Left ventricle myocardium superior (tissue), 1 donor: ENCODE measurements around the gene CALY. TPM values are rescaled to one million over a fixed set of nuclear protein-coding genes. Genes with fewer than 3 reads are reported as not detected.

ENCODE experiments used
- ATAC-seq: fragments of 200-7000 bp; cut with Tn5 transposase; one replicate; pipeline ENCODE4 v1.9.1; 2020; ENCODE audit warnings: mild to moderate bottlenecking, moderate library complexity
- DNase-seq: peaks from one replicate; pipeline ENCODE4 v3.0.0-alpha.2; 2020
- intact Hi-C: fragments of 100-400 bp; cut with micrococcal nuclease; formaldehyde crosslinking; loops from one replicate; pipeline ENCODE4 v1.11.0; 2022
- total RNA-seq: library from RNA; stranded (reverse); fragmentation: NEBNext Ultra II Directional; extraction: Animal tissue kit (Norgen Biotek cat#: 25700); gene quantifications from one replicate; pipeline ENCODE4 v1.2.1, GENCODE V29; 2021
- donor health status: DM: no; HTN: yes; CAD: no; lungs with severe emphysema.

The CALY gene
- total RNA-seq, 1 donor from 2014 or later = not detected

- DNase-seq = no peak
- no peak for ATAC-seq
- intact Hi-C loops = no loop called here
These were observed 18.1 kb upstream of the CALY start for GRCh38 chr10:133354672-133355240.

GRCh38 chr10:133353988-133354605 lies 17.4 kb upstream of the CALY start:
- DNase-seq = no peak
- intact Hi-C loops = no loop called here
- no peak for ATAC-seq

- intact Hi-C loops = no loop called here
- no peak for DNase-seq
- no peak for ATAC-seq
These were observed 16.7 kb upstream of the CALY start for GRCh38 chr10:133353202-133353959.

GRCh38 chr10:133351408-133352318 lies 15.0 kb upstream of the CALY start:
- ATAC-seq (no peak), DNase-seq (no peak)
- intact Hi-C loops = no loop called here

GRCh38 chr10:133350950-133351329 lies 14.2 kb upstream of the CALY start:
- no peak for DNase-seq
- intact Hi-C loops = no loop called here
- no peak for ATAC-seq

GRCh38 chr10:133350283-133350949 lies 13.7 kb upstream of the CALY start:
- intact Hi-C loops = no loop called here
- no peak for ATAC-seq
- no peak for DNase-seq

DNA sequence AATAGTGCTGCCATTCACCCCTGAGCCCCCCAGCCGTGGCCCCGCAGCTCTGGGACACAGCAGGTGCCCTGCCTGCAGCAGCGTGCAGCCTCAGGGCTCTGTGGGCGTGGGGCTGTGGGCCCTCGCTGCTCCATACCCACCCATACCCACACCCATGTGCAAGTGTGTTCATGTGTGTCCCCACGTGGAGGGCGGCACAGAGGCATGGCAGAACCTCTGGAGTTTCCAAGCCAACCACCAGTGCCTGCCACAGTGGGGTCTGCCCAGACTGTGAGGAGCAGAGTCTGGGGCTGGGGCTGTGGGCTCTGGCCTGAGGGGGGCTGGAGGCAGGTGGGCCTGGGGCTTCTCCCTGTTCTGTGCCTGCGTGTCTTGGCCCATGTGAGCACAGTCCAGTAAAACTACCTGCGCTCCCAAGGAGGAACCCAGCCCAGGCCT lies 12.9 kb upstream of the CALY start:
- no peak for ATAC-seq
- intact Hi-C loops = no loop called here
- DNase-seq = no peak

DNA sequence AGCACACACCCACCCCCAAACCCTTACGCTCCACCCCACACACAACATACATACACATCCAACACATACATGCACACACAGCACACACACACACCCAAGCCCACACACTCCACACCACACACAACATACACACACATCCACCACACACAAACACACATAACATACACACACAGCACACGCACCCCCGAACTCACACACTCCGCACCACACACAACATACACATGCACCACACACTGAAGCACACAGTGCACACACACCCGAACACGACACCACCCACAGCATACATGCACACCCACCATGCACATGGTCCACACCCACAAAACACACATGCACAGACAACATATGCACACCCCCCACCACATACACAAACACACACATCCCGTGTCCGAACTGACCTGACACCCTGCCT lies 12.5 kb upstream of the CALY start:
- ATAC-seq (no peak), DNase-seq (no peak)
- intact Hi-C loops = no loop called here

GRCh38 chr10:133347710-133348517 lies 11.2 kb upstream of the CALY start:
- intact Hi-C loops = no loop called here
- ATAC-seq (no peak), DNase-seq (no peak)

DNA sequence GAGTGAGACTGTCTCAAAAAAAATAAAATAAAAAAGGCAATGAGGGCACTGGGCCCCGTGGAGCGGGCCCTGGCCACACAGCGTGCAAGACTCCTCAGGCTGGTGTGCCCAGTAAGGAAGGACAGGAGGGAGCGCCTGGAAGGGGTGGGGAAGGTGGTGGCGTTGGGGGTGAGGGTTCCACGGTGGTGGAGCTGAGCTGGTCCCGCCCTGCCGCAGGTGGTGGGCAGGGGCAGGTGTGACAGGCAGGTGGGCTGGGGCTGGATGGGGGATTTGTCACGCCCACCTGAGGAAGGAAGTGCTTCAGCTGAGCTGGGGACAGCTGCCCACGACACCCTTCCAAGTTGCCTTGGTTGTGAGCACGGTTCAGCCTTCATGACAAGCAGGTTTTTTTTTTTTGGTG lies 9.7 kb upstream of the CALY start:
- intact Hi-C loops = no loop called here
- no peak for DNase-seq
- no peak for ATAC-seq

- no peak for ATAC-seq
- intact Hi-C loops = no loop called here
These were observed 7.5 kb upstream of the CALY start for GRCh38 chr10:133344236-133344635.

GRCh38 chr10:133343558-133343957 lies 6.9 kb upstream of the CALY start:
- ATAC-seq (no peak), DNase-seq (no peak)
- intact Hi-C loops = no loop called here

More at GRCh38 chr10:133344236-133344635, 7.5 kb upstream of the CALY start:
- no peak for DNase-seq

DNA sequence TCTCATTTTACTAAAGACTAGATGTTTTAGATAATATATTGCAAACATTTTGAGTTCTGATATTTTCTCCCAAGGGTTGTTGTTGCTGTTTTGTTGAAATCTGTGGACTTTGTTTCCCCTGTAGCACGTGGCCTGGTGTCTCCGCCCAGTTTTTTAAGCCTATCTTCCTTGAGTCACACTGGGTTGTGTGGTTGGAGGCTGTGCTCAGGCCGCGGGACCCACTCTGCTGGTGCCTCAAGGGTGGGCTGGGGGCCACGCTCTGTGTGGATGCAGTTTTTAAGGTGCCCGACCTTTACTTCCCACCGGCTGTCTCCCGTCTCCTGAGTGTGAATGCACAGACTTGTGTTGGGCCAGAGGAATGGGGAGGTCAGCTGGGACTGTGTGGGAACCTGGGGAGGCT lies 6.2 kb upstream of the CALY start:
- ATAC-seq (no peak), DNase-seq (no peak)
- intact Hi-C loops = no loop called here

DNA sequence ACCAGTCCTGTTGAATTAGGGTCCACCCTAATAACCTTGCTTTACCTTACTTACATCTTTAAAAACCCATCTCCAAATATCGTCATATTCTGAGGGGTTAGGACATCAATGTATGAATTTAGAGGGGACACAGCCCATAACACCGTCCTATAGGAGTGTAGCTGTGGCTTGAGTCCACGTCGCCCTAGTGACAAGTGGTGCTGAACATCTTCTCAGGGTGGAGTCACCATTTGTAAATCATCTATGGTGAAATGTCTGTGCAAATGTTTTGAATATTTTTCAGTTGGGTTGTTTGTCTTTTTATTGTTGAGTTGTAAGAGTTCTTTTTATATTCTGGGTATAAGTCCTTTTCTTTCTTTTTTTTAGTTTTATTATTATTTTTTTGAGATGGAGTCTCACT lies 5.3 kb upstream of the CALY start:
- ATAC-seq (no peak), DNase-seq (no peak)
- intact Hi-C loops = no loop called here

DNA sequence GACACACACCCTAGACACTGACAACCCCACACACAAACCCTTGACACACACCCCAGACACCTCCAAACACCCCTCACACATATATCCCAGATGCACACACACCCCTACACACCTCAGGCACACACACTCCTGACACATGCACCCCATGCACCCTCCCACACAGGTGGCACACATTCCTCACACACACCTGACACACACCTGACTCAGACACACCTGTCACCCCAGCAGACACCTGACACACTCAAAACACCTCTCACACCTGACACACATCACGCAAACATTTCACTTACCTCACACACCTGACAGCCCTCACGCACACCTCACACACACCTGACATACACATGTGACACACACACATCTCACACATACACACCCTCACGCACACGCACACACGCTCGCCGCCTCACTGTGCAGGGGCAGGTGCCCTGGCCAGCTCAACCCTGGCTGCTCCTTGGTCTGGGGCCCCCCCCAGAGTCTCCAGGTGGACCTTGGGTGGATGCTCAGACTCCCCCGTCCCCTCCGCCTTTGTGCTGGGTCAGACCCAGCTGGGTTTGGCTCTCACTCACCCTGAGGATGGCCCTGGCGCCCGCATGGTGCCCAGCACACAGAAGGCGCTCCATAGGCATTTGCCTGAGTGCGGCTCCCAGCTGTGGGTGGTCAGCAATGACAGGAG lies 3.1 kb upstream of the CALY start:
- intact Hi-C loops = no loop called here
- ATAC-seq (no peak), DNase-seq (no peak)

GRCh38 chr10:133338080-133339071 lies 1.7 kb upstream of the CALY start:
- DNase-seq (no peak), ATAC-seq (no peak)
- intact Hi-C loops = no loop called here

- DNase-seq (no peak), ATAC-seq (no peak)
- intact Hi-C loops = no loop called here
These were observed 652 bp upstream of the CALY start for GRCh38 chr10:133337370-133337725.
